Right kidney (tissue), 1 donor: Measurements from ENCODE around the gene ZFAND3.

Source experiments
- DNase-seq: peaks from one replicate; pipeline ENCODE4 v3.0.0-alpha.2; 2016

The ZFAND3 gene

GRCh38 chr6:38188677-38189335, 369.3 kb downstream of the ZFAND3 start:
- no peak for DNase-seq

- DNase-seq = no peak
Measured at GRCh38 chr6:38191418-38191817, 371.9 kb downstream of the ZFAND3 start.

DNA sequence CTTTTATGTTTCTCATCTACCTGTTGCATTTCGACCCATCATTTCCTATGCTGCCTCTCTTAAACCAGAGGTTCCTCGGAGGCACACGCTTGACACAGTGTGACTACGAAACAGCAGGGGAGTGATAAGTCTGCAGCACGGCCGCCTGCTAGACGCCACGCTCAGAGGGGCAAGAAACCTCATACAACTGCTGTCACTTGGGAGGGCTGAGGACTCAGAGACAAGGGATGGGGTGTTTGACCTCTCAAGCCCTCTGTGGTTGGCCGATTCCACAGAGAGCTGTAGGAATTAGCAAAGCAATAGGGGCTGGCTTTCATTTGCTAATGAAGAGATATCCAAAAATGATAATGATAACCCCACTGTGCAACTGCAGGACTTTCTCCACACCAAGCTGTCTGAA, 372.5 kb downstream of the ZFAND3 start:
- DNase-seq = no peak

GRCh38 chr6:38192487-38192886, 373.0 kb downstream of the ZFAND3 start:
- DNase-seq = no peak

DNA sequence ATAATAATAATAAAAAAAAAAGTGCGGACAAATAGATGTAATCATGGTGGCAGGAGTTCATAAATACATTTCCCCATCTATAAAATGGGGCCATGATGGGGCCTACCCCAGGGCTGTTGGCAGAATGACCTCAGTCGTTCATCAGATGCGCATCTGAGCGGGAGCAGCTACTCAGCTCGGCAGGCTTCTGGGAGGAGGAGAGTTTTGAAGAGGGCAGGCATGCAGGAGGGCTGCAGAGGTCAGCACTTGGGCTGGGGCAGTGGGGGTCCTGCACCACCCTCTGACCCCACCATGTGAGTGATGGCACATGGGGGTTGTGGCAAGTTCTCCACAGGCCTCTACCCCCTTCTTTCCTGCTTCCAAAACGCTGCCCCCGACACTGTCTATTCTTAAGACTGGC, 373.5 kb downstream of the ZFAND3 start:
- no peak for DNase-seq

GRCh38 chr6:38193481-38194281, 374.2 kb downstream of the ZFAND3 start:
- DNase-seq = no peak

DNA sequence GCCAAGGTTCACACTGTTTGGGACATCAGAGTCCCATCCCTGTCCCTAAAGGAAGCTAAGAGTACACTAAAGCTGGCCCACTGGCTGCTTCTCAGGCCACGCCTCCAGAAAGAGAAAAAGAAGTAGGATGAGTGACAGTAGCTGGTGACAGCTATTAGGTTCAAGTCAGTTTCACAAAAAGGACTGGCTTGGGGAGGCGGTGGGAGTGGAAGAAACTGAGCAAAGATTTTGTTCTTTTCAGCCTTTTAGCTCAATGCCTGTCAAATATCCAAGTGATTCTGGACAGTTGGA, 374.7 kb downstream of the ZFAND3 start:
- no peak for DNase-seq

DNA sequence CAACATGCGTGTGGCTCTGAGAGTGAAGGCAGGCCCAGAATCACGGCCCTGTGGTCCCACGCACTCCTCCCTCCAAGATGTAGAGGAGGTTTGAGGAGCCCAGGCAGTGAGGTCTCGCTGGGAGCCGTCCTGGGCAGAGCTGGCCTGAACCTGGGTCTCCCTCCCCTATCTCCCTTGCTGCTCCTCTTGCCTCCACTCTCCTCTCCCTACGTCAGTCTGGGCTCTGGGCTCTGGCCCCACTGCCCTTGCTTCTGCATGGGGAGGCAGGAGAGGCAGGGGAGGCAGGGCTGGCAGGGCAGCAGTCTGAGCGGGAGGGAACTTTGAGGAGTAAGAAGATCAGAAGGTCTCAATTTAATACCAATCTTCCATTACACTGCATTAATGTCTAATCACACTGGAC, 375.1 kb downstream of the ZFAND3 start:
- DNase-seq = no peak

DNA sequence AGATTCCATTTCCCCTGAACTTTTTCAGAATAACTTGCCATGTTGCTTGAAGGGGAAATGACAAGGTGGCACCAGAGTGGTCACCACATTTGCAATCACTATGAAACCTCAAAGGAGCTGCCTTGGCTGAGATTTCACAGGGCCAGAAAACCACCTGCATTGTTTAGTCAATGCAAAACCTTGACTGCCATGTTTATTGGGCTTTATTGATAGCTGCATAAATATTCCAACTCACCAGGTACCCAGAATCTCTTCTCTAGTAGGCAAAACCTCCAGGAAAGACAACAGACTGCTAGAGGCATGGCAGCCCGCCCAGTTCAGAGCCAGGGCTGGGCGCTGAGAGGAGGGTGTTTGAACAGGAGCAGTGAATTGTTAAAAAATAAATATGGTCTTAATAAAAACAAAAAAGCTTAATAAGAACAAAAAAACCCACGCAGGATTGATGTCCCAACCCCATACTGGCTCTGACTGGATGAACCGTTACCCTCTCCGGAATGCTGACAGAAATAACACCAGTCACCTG, 375.6 kb downstream of the ZFAND3 start:
- no peak for DNase-seq

DNA sequence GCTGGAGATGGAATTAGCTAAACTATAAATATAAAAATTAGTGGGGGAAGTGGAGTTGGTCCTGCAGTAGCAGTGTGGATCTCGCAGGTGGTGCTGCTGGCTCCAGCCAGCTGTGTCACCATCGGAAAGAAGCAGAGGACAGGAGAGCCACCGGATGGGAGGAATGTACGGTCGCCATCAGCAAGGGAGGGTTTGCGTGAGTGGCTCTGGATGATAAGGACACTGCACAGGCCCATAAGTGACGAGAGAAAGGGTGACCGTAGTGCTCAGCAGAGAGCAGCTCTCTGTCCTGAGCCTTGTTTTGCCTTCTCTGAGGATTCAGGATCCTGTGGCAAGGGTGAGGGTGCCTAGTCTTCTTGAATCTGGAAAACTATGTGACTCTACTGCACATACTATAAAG, 378.7 kb downstream of the ZFAND3 start:
- DNase-seq = no peak
